GM15510 (cell line): ENCODE measurements around the gene FOXP3.

Experiments
- POLR2A ChIP-seq: IDR thresholded peaks from 3 replicates; pipeline ENCODE4 v1.6.1; 2011; ENCODE audit warnings: borderline replicate concordance; ENCODE audit not compliant: insufficient read length; ENCODE audit errors: extremely low read depth

Gene FOXP3

GRCh38 chrX:49260221-49260985 lies 4.1 kb downstream of the FOXP3 start:
- TF ChIP-seq POLR2A, result no peak

DNA sequence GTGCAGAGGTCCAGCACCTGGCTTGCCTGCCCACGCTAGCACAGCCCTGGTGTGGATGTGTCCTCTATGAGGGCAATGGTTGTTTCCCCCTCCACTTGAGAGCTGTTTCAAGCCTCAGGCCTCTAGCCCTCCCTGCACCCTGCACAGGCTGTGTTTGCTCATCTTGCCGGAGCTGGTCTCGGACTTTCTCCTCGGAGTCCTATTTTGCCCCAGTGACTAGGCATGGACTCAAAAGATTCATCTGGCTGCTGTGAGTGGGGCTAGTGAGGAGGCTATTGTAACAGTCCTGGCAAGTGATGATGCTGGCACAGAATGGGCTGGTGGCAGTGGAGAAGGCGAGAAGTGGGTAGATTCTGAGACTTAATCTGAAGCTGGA lies 5.8 kb downstream of the FOXP3 start:
- no peak for TF ChIP-seq POLR2A

- no peak for TF ChIP-seq POLR2A
These were observed 6.4 kb downstream of the FOXP3 start for GRCh38 chrX:49257846-49258748.

- TF ChIP-seq POLR2A, result no peak
These were observed 7.3 kb downstream of the FOXP3 start for GRCh38 chrX:49257074-49257790.

DNA sequence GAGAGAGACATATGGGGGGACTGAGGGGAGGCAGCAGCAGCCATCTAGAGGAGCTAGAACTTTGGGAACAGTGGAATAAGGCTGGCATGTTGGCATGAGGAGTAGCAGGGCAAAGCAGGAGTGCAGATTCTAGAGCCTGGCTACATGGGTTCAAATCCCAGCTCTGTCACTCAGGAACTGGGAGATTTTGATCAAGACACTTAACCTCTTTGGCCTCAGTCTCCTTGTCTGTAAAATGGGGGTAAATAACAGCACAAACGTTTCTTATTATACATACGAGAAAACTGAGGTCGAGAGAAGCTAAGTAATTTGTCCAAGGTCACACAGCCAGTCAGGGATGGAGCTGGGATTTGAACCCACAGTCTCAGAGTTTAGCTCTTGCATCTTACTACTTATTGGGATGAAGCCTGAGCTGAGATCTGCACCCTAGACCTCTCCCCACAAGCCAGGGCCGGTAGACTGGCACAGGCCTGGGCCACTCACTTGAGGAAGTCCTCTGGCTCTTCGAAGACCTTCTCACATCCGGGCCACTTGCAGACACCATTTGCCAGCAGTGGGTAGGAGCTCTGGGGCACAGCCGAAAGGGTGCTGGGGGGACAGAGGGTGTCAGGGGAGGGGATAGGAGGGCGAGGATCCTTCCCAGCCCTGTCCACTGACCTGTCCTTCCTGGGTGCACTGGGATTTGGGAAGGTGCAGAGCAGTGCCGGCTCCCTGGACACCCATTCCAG lies 8.1 kb downstream of the FOXP3 start:
- no peak for TF ChIP-seq POLR2A

DNA sequence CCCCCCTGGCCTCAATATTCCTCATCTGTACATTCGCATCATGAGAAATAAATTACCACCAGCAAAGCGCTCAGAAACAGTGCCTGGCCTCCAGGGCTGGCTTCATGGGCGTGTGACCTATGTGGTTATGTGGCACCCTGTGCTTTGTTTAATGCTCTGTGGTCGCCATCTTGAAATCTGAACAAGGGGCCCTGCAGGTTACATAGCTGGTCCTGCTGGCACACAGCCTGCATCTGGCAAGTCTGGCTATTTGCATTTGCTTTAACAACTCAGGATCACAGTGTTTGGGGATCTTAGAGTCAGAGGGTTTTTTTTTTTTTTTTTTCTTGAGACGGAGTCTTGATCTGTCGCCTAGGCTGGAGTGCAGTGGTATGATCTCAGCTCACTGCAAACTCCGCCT lies 9.9 kb downstream of the FOXP3 start:
- no peak for TF ChIP-seq POLR2A

GRCh38 chrX:49251325-49251724 lies 13.2 kb downstream of the FOXP3 start:
- TF ChIP-seq POLR2A, result no peak

DNA sequence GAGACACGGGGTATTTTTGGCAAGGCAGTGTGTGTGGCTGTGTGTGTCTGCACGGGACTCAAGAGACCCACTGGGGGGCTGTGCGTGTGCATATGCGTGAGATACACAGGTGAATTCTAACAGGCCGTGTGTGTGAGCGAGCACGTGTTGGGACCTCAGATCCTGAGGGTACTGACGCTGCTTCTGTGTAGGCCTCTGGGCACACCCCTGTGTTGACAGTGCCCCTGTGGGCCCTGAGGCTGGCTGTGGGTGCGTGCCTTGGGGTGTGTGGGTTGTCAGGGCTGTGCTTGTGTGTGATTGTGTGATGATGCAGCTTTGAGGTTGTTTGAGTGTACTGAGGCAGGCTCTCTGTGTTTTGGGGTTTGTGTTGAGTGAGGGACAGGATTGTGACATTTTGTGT lies 13.9 kb downstream of the FOXP3 start:
- TF ChIP-seq POLR2A, result no peak

GRCh38 chrX:49250066-49250465 lies 14.4 kb downstream of the FOXP3 start:
- TF ChIP-seq POLR2A, result no peak

- no peak for TF ChIP-seq POLR2A
These were observed 14.9 kb downstream of the FOXP3 start for GRCh38 chrX:49249616-49250015.

DNA sequence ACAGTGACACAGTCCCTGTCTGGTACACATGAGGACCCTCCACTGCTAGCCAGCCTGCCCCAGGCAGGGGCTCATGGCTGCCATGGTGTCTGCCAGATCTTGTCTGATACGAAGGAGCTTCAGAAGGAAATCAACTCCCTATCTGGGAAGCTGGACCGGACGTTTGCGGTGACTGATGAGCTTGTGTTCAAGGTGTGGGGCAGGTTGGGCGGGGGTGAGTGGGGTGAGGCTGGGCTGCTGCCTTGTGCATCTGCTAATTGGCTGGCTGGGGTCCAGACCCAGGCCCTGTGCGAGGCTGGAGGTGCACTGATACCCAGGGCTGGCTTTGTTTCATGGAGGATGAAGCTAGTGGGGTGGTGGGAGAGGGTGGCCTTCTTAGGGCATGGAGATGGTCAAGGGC lies 15.4 kb downstream of the FOXP3 start:
- no peak for TF ChIP-seq POLR2A

- TF ChIP-seq POLR2A, result no peak
These were observed 16.3 kb downstream of the FOXP3 start for GRCh38 chrX:49247916-49248811.

DNA sequence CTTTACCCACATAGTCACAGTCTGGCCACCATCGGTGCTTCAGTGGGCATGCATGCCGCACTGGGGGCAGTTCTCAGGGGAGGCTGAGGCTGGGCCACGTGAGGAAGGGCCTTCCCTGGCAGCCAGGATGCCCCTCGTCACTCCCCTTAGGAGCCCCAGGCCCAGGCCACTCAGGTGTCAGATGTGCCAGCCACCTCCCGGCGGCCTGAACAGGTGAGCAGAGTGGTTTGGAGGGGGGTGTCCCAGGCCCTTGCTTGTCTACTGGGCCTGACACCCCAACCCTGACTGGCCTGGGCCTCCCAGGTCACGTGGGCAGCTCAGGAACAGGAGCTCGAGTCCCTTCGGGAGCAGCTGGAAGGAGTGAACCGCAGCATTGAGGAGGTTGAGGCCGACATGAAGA lies 17.2 kb downstream of the FOXP3 start:
- TF ChIP-seq POLR2A, result no peak

- TF ChIP-seq POLR2A, result no peak
These were observed 18.0 kb downstream of the FOXP3 start for GRCh38 chrX:49246541-49246940.
